Renal pelvis (tissue), 4 donors: ENCODE measurements around the gene EDNRA. TPM values are rescaled to one million over a fixed set of nuclear protein-coding genes. Genes with fewer than 3 reads are reported as not detected.

Experiments used
- DNase-seq: peaks from one replicate; pipeline ENCODE4 v3.0.0-alpha.2; 2013
- polyA plus RNA-seq, 3 donors: library from polyadenylated mRNA; unstranded; fragments of 120-200 nt; gene quantifications; one replicate each; pipeline ENCODE4 v1.2.1, GENCODE V29; 2013; ENCODE audit not compliant: insufficient read length in 3 of 3

Gene EDNRA
- polyA plus RNA-seq, 3 donors, result 76.5 to 80.1 (median 77.5) TPM

- no peak for DNase-seq
Observed at GRCh38 chr4:147492306-147492705, 11.4 kb downstream of the EDNRA start.

DNA sequence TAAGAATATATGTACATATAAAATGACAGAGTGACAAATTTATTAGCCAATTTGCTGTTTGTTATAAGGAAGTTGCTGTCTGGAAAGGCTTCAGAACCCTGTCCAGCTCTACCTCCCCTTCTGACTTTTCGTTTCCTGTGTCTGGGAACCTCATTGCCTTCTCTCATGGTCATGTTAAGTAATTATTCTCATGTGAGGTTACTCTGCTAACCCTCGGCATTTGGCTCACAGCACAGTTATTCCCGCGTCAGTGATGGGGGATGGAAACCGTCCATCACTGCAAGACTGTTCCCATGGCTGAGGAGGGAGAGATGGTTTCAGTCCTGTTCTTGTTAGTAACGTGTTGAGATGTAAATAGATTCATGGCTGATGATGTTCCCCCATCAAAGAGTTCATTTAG lies 11.9 kb downstream of the EDNRA start:
- DNase-seq, result peak; percentile 60

DNA sequence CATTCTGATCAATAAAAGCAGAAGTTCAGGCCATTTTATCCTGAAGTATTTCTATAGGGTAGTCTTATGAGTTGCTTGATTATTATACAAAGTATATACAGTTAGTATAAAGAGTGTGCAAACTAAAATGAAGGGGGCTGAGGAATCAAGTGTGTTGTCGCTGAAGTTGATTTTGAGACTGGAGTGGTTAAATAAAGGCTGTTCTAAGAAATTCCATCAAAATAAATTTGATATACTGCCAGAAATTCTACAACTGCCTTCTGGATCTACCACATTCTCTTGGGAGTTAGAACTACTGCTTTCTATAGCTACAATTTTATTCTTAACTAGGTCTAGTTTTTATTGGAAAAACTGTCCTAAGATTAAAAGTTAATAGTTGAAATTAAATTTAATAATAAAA lies 12.4 kb downstream of the EDNRA start:
- no peak for DNase-seq

DNA sequence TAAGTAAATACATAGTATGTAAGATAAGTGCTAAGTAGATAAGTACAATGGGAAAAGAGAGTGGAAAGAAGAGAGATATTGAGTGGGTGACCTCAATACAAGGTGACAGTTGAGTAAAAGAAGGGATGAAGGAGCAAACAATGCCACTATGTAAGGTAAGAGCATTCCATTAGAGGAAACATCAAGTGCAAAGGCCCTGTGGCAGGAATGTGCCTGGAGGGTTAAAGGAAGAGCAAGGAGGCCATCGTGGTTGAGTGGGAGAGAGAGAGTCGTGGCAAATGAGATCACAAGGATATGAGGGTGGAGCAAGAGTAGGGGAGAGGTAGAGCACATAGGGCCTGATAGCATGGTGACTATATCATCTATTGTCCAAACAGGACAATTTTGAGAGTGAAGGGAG lies 13.4 kb downstream of the EDNRA start:
- no peak for DNase-seq

DNA sequence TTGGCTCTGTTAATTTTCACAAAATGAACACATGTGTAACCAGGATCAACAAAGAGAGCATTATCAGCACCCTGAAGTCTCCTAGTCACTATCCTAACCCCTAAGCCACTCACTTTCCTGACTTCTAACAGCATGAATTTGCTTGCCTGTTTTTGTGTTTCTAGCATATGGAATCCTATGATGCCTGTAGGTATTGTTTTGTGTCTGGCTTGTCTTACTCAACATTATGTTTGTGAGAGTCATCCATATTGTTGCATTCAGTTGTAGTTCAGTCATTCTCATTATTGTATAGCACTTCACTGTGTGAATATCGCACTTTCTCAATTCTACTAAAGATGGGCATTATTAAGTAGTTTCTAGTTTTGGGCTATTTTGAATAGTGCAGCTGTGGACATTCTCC lies 15.6 kb downstream of the EDNRA start:
- no peak for DNase-seq

- no peak for DNase-seq
Observed at GRCh38 chr4:147498031-147498660, 17.2 kb downstream of the EDNRA start.

- DNase-seq, result no peak
Observed at GRCh38 chr4:147508346-147508745, 27.4 kb downstream of the EDNRA start.

GRCh38 chr4:147509386-147509785 lies 28.5 kb downstream of the EDNRA start:
- no peak for DNase-seq

DNA sequence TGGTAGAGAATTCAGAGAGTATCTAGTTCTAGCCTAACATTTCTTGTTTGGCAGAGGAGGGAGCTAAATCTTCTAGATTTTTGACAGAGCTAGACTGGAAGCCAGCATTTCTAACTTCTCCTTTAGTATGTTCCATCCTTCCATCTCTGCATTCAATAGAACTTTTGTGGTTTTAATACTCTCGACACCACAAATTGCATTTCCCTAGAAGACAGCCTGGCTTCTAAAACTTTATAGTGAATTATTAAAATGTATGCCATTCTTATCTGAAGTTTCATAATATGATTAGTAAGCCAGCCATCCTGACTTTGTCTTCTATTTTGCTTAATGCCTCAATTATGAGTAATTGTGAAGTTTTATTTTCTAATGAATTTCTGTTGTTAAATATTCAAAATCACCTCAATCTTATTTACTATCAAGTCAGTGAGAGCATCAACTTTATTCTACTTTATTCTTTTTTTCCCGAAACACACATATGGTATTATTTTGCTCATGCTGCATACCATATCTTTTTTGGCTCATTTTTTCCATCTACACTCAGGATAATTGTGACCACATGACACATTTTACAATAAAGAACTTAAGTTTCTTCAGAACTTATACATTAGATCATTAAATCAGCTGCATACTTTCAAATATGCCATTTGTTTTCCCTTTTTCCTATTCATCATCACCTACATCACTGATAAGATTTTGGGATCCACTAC lies 30.2 kb downstream of the EDNRA start:
- DNase-seq, result no peak

DNA sequence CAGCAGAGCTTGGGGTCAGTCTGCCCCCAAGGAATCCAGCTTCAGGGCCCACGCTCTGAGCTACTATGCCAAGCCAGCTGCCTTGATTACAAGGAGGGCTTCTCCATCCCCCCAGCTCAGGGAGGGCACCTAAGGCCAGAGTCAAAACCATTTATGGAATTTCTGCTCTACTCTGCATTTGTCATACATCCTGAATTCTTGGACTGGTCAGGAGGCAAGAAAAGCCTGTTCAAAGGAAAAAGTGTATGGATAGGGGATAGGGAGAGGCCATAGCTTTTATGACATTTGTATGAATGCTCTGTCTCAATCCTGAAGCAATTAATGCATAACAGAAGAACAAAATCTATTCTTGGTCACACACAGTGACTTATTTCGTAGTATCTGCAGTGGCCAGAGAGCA lies 32.2 kb downstream of the EDNRA start:
- DNase-seq, result no peak

GRCh38 chr4:147513952-147514351 lies 33.1 kb downstream of the EDNRA start:
- no peak for DNase-seq

DNA sequence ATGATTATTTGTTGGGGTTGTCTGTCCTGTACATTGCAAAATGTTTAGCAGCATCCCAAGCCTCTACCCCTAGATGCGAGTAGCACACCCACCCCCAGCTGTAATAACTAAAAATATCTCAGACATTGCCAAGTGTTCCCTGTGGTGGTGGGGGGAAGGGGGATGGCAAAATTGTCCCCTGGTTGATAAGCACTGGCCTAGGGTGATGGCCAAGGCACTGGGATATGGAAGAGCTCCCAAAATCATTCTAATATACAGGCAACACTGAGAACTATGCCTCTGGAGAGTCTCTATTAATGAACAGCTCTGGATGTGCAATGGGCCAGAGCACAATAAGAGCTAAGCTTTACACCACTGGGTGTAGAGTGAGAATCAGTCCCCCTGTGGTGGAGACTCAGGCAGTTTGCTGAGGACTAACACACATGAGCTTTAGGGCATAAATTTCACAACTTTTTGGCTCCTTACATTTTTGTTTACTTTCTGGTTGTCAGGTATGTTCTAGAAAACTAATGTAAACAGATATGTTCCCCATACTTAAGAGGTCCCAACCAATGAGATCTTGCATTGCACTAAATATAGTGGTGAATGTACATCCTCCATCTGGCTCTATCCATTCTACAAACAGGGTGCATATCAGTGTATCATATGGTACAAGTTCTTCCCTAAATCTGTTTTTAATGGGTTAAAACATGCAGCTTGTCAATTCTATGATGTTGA lies 34.5 kb downstream of the EDNRA start:
- no peak for DNase-seq

GRCh38 chr4:147516133-147516532 lies 35.2 kb downstream of the EDNRA start:
- DNase-seq, result no peak

GRCh38 chr4:147518086-147518485 lies 37.2 kb downstream of the EDNRA start:
- DNase-seq, result no peak

DNA sequence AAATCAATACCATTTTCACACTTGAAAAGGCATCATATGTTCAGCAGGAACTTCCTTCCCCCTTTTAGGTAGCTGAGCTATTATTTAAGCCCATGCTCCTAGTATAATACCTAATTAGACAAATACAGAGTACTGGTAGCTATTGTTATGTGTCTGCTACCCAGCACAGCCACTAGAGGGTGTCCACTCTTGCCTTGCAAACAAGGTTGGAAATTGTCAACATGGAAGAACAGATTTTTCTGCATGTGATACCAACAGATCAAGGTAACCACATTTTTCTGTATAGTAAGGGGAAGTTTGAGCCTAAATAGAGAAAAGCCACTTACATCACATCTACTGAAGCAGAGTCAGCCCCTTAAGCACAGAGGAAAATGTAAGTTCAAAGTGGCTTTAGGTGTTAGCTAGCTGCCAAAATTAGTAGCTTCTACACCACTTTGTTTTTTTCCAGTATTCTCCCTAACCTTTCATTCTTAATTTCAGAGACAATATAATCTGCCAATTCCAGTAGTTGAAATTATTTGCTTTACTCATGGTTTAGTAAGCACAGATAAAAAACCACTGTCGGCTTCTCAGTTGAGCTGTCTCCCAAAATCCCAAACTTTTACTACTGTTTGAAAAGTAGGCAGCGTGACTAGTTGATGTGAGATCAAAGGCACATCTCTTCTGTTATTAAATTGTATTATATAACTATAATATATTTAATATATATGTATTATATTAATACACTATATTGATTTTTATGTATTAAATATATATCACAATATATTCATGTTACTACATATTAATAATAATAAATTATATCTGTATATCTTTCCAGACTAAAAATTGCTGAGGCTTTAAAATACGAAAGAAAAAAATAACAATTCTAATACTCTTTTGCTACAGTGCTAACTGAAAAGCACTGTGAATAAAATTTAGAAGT lies 38.2 kb downstream of the EDNRA start:
- peak; percentile 41 for DNase-seq

- DNase-seq, result no peak
Observed at GRCh38 chr4:147524601-147525000, 43.7 kb downstream of the EDNRA start.

DNA sequence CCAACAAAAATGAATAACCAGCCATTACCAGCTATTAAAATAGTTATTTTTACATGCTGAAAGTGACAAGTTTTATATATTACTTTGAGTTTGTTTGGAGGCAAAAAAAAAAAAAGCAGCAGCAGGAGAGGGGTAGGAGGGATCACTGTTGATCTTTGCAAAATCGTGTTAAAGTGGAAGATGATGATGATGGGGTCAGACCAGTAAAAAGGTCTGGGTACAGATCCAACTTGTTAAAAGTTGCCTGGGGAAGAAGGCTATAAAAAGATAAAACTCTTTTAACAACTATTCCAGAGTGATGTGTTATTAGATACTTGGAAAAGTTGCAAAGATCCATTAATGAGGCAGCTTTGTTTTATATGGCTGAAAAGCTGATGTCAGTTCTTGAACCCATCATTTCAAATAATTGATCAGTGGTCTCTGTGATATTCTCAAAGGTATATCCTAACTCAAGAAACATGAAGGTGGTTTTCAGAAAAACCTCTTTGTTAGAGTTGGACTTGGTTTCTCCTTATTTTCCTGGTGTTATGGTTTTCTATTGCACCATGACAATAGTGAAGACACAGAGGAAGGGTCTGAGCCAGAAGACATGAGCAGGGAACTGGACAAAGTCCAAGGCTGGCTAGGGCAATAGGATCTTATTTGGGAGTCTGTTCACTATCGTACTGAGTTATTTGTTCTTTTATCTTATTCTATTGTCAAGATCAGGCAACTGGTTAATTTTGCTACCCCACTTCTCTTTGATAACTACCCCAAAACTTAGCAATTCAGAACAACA lies 44.8 kb downstream of the EDNRA start:
- no peak for DNase-seq

DNA sequence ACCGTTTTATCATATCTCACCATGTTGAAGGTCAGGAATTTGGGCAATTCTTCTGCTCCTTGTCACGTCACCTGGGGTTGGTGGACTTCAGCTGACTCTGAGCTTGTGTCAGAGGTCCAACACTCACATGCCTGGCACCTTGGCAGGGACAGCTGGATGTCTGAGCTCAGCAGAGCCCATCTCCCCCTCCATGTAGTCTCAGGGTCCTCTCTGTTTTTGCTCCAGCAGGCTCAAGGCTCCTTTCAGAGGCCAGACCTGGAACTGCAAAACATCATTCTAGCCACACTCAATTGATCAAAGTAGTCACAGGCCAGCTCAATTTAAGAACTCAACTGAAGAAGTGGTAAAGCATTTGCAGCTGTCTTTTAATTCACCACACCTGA lies 45.4 kb downstream of the EDNRA start:
- no peak for DNase-seq

- no peak for DNase-seq
Observed at GRCh38 chr4:147528054-147528453, 47.2 kb downstream of the EDNRA start.

GRCh38 chr4:147530134-147530533 lies 49.2 kb downstream of the EDNRA start:
- no peak for DNase-seq

- no peak for DNase-seq
Observed at GRCh38 chr4:147530723-147531122, 49.8 kb downstream of the EDNRA start.
